ENCODE results near the gene ZSCAN10.

DNA sequence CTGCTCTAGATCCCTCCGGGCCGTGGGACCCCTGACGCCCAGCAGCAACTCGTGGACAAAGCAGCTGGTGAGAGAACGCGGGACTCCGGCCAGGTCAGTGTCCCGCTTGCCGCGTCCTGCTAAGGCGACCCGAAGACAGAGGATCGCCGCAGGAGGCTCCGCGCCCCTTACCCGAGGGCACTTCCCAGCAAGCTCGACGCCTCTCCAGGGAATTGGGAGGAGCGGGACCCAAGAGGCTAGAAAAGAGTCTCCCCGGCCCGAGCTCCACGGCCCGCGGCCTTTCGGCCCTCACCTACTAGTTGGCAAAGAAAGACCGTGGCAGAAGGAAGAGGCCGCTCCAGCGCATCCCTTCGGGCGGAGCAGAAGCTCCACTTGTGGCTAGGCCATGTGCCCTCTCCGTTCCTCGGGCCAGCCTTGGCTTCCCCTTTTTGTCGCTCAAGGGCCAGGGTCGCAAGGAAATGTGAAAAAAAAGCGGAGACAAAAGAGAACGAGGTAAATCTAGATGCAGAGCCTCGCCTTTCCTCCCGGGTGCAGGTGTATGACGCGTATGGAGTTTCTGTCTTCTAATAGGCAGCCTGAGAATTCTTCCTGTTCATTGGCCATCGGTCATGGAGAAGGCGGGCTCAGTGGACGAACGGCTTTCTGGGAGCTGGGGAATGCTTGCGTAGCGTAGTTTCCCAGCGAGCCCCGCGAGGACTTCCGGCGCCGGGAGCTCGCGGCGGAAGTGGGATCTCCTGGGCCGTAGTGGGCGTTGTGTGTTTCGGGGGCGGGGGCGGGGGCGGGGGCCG, 35.4 kb upstream of the ZSCAN10 start, which contains the start of gene ZNF213:
- TF ChIP-seq EZH2 (IDR thresholded peaks at IDR 0.05; ENCODE audit: low read length) = no peak
- TF ChIP-seq, protein P1, sequence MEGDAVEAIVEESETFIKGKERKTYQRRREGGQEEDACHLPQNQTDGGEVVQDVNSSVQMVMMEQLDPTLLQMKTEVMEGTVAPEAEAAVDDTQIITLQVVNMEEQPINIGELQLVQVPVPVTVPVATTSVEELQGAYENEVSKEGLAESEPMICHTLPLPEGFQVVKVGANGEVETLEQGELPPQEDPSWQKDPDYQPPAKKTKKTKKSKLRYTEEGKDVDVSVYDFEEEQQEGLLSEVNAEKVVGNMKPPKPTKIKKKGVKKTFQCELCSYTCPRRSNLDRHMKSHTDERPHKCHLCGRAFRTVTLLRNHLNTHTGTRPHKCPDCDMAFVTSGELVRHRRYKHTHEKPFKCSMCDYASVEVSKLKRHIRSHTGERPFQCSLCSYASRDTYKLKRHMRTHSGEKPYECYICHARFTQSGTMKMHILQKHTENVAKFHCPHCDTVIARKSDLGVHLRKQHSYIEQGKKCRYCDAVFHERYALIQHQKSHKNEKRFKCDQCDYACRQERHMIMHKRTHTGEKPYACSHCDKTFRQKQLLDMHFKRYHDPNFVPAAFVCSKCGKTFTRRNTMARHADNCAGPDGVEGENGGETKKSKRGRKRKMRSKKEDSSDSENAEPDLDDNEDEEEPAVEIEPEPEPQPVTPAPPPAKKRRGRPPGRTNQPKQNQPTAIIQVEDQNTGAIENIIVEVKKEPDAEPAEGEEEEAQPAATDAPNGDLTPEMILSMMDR (optimal IDR thresholded peaks at IDR 0.05 in 1 of 3, IDR thresholded peaks at IDR 0.05 in 1 of 3, conservative IDR thresholded peaks at IDR 0.05 in 1 of 3; ENCODE audit: extremely low read depth in 1 of 3, insufficient read depth in 2 of 3, low read length in 3 of 3) = no peak

Measured in keratinocyte (primary cell).